ENCODE data around the gene LONP2. TPM values are rescaled to one million over a fixed set of nuclear protein-coding genes. Genes with fewer than 3 reads are reported as not detected.

LONP2 gene
- total RNA-seq, 1 donor from 2014 or later = 67.8 TPM

DNA sequence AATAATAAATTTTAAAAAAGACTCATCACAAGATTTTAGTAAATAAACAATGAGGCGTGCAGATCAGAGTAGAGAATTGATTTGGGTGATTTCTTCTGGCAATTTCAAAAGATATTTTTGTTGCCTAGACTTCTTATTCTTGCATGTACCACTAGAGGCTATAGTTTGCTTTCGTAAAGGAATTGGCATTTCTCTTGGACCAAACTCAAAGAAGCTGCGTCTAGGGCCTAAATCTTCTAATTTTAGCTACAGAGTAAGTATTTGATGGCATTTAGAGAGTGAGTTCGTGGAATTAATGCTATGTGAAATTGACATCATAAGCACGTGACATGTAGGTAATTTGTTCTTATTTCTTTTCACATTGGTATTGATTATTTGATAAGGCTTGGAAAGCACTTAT lies 27.6 kb downstream of the LONP2 start:
- Histone ChIP-seq H3K27me3 (ENCODE audit: low read depth) (no peaks in the 10 kb centered on the region), H3K36me3 (peaks cover 37% of the 10 kb centered on the region), H3K4me1 (peaks cover 77% of the 10 kb centered on the region), H3K9me3 (replicated peaks) (no peaks in the 10 kb centered on the region), H3K27ac (replicated peaks) (peak overlapping the region; percentile 50), H3K4me3 (no peak overlapping the region)
- no peak for DNase-seq
- TF ChIP-seq, protein P1, sequence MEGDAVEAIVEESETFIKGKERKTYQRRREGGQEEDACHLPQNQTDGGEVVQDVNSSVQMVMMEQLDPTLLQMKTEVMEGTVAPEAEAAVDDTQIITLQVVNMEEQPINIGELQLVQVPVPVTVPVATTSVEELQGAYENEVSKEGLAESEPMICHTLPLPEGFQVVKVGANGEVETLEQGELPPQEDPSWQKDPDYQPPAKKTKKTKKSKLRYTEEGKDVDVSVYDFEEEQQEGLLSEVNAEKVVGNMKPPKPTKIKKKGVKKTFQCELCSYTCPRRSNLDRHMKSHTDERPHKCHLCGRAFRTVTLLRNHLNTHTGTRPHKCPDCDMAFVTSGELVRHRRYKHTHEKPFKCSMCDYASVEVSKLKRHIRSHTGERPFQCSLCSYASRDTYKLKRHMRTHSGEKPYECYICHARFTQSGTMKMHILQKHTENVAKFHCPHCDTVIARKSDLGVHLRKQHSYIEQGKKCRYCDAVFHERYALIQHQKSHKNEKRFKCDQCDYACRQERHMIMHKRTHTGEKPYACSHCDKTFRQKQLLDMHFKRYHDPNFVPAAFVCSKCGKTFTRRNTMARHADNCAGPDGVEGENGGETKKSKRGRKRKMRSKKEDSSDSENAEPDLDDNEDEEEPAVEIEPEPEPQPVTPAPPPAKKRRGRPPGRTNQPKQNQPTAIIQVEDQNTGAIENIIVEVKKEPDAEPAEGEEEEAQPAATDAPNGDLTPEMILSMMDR (IDR thresholded peaks at IDR 0.05; ENCODE audit: borderline replicate concordance) = peak; percentile 36
- intact Hi-C loops (cut with micrococcal nuclease) = no loop called here

DNA sequence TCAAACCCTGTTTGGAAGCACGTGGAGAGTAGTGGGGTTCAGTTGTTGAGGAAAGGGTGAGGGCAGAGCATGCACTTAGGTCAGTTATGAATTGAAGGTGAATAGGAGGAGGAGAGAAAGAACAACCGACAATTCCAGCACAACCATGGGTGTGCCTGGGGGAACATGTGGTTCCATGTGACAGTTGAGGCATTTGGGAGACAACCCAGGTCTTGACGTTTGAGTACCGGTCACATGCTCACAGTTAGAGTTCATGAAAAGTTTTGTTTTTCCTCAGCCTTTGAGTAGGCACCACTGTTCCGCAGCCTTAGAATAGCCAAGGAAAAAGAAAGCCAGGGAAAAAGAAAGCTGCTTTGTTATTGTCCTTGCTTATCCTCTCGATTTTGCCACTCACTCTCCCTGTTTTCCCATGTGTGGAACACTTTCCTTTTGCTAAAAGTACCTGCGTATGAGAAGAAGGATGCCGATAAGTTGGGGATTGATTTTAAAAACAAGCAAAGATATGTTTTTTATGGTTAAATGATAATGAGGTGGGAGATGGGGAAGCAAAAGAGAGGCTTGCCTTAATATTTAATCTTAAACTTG lies 28.8 kb downstream of the LONP2 start:
- Histone ChIP-seq H3K9me3 (replicated peaks) (no peaks in the 10 kb centered on the region), H3K27ac (replicated peaks) (peak overlapping the region; percentile 50), H3K4me1 (peaks cover 89% of the 10 kb centered on the region), H3K36me3 (peaks cover 30% of the 10 kb centered on the region), H3K4me3 (no peak overlapping the region), H3K27me3 (ENCODE audit: low read depth) (no peaks in the 10 kb centered on the region)
- intact Hi-C loops (cut with micrococcal nuclease) = no loop called here
- TF ChIP-seq, protein P1 (IDR thresholded peaks at IDR 0.05; ENCODE audit: borderline replicate concordance) = no peak
- DNase-seq = no peak

DNA sequence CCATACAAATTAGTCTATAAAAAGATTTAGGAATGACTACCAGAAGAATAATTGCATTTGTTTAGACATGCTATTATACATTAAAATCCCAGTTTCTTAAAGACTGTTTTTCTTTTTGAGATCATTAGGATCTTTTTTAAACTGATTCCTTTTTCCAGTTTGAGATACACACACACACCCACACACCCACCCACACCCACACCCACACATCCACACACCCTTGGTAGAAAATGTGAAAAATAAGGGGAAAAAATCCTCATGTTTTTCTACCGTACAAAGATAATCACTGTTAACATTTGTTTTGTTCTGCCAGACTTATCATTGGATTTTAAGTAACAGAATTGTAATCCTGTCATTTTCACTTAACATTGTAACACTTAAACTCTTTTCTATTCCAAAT lies 30.4 kb downstream of the LONP2 start:
- Histone ChIP-seq H3K27ac (replicated peaks) (peak overlapping the region; percentile 50), H3K27me3 (ENCODE audit: low read depth) (no peaks in the 10 kb centered on the region), H3K36me3 (peaks cover 23% of the 10 kb centered on the region), H3K4me3 (no peak overlapping the region), H3K4me1 (peaks cover 90% of the 10 kb centered on the region), H3K9me3 (replicated peaks) (no peaks in the 10 kb centered on the region)
- no peak for DNase-seq
- TF ChIP-seq, protein P1 (IDR thresholded peaks at IDR 0.05; ENCODE audit: borderline replicate concordance) = no peak
- intact Hi-C loops (cut with micrococcal nuclease) = no loop called here

DNA sequence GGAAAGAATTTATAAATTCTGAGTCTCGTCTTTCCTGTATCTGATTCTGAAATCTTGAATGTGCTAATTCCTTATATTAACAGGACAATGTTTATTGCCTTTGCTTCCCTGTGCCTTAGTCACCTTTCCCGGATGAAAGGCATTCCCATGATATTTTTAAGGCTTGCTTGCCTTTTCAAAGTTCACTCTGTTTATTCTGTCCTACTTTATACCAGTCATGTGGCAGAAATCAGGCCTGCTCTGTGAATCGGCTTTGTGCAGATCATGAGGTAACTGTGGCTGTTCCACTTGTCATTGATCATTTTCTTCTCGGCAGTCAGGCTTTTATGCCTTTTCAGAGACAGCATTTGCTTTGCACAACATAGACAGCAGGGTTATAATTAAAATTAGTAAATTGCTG lies 32.0 kb downstream of the LONP2 start:
- H3K27me3 ChIP-seq (ENCODE audit: low read depth) = no peaks in the 10 kb centered on the region
- H3K9me3 ChIP-seq (replicated peaks) = no peaks in the 10 kb centered on the region
- intact Hi-C loops (cut with micrococcal nuclease) = no loop called here
- H3K4me1 ChIP-seq = peaks cover 92% of the 10 kb centered on the region
- H3K4me3 ChIP-seq = no peak overlapping the region
- no peak for DNase-seq
- TF ChIP-seq, protein P1 (IDR thresholded peaks at IDR 0.05; ENCODE audit: borderline replicate concordance) = no peak
- peaks cover 7% of the 10 kb centered on the region for H3K36me3 ChIP-seq
- H3K27ac ChIP-seq (replicated peaks) = peak overlapping the region; percentile 69

DNA sequence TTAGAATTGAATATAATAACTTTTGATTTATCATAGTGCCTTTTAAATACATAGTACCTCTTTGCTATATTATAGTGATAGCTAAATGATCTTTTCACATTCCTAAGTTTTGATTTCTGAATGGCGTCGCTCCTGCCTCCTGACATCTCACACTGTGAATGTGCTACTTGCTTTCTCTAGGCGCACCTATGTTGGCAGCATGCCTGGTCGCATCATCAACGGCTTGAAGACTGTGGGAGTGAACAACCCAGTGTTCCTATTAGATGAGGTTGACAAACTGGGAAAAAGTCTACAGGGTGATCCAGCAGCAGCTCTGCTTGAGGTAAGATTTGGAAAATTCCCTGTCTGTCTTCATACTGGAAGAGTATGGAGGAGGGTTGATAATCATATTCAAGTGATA lies 33.1 kb downstream of the LONP2 start:
- H3K4me1 ChIP-seq = peaks cover 91% of the 10 kb centered on the region
- H3K4me3 ChIP-seq = no peak overlapping the region
- DNase-seq = no peak
- TF ChIP-seq, protein P1 (IDR thresholded peaks at IDR 0.05; ENCODE audit: borderline replicate concordance) = no peak
- intact Hi-C loops (cut with micrococcal nuclease) = no loop called here
- no peaks in the 10 kb centered on the region for H3K9me3 ChIP-seq (replicated peaks)
- H3K36me3 ChIP-seq = peaks cover 3% of the 10 kb centered on the region
- no peaks in the 10 kb centered on the region for H3K27me3 ChIP-seq (ENCODE audit: low read depth)
- peak overlapping the region; percentile 69 for H3K27ac ChIP-seq (replicated peaks)
